Measurements from ENCODE around the gene INTS6. TPM values are rescaled to one million over a fixed set of nuclear protein-coding genes. Genes with fewer than 3 reads are reported as not detected.
A peak's percentile ranks its signal among the peaks of the same experiment; 100 is the strongest.

The INTS6 gene
- total and polyA plus RNA-seq, 11 donors: 7.7 to 30.2 (median 23.4) TPM

GRCh38 chr13:51451134-51451466, 1.7 kb downstream of the INTS6 start:
- peak overlapping the region; percentile 15 to 99 (median 94) for H3K4me3 ChIP-seq
- H3K4me1 ChIP-seq: peaks cover 0 to 43% (median 21%) of the 10 kb centered on the region in 12 donors
- TF ChIP-seq POLR2A (IDR thresholded peaks at IDR 0.05): no peak
- TF ChIP-seq CTCF (IDR thresholded peaks at IDR 0.05): no peak
- intact Hi-C loops (cut with DNase I): loop anchor here (5.0 to 10.0 kb wide), 7 partner anchors 131 to 351 kb away; partner anchors contain the start of genes DHRS12 (in 7 of the 10) and WDFY2 (in 3 of the 10)
- H3K27ac ChIP-seq: peak overlapping the region; percentile 95 to 100 (median 99)
- no peaks in the 10 kb centered on the region for H3K27me3 ChIP-seq
- 1 to 3% (median 2%) methylated on average over 5 of the region's 5 CpGs for WGBS, 4 donors
- DNase-seq (no peak), ATAC-seq (no peak)
- H3K36me3 ChIP-seq: peaks cover 0 to 62% (median 30%) of the 10 kb centered on the region in 9 donors
- peaks cover 0 to 8% (median 2%) of the 10 kb centered on the region in 12 donors for H3K9me3 ChIP-seq

GRCh38 chr13:51449018-51449417, 3.8 kb downstream of the INTS6 start:
- no peak for ATAC-seq
- H3K36me3 ChIP-seq: peaks cover 0 to 47% (median 21%) of the 10 kb centered on the region in 9 donors
- no peak for DNase-seq
- TF ChIP-seq CTCF (IDR thresholded peaks at IDR 0.05) (no peak), POLR2A (IDR thresholded peaks at IDR 0.05) (no peak)
- no peak overlapping the region for H3K4me3 ChIP-seq
- no peaks in the 10 kb centered on the region for H3K27me3 ChIP-seq
- WGBS, 4 donors: 93 to 100% (median 99%) methylated on average over 1 of the region's 1 CpG
- no peak overlapping the region for H3K27ac ChIP-seq
- no peaks in the 10 kb centered on the region for H3K9me3 ChIP-seq
- peaks cover 0 to 29% (median 13%) of the 10 kb centered on the region in 12 donors for H3K4me1 ChIP-seq
- intact Hi-C loops (cut with DNase I): loop anchor here in 3 of 10 donors (5.0 to 10.0 kb wide), 2 partner anchors 283 to 286 kb away; no protein-coding TSS in a partner anchor

GRCh38 chr13:51444922-51445321, 7.9 kb downstream of the INTS6 start:
- Histone ChIP-seq H3K4me3 (no peak overlapping the region), H3K27ac (no peak overlapping the region), H3K4me1 (peaks cover 0 to 16% (median 3%) of the 10 kb centered on the region in 12 donors), H3K9me3 (no peaks in the 10 kb centered on the region), H3K36me3 (peaks cover 0 to 37% (median 12%) of the 10 kb centered on the region in 9 donors), H3K27me3 (no peaks in the 10 kb centered on the region)
- 49 to 66% (median 57%) methylated on average over 1 of the region's 1 CpG for WGBS, 4 donors
- ATAC-seq (peak in 1 of 4 donors; percentile 37), DNase-seq (no peak)
- peak in 8 of 12 donors; percentile 14 to 51 (median 36) for TF ChIP-seq CTCF (IDR thresholded peaks at IDR 0.05)
- TF ChIP-seq POLR2A (IDR thresholded peaks at IDR 0.05): no peak
- intact Hi-C loops (cut with DNase I): loop anchor here in 3 of 10 donors (5.0 to 10.0 kb wide), 2 partner anchors 287 to 290 kb away; no protein-coding TSS in a partner anchor

- Histone ChIP-seq H3K36me3 (peaks cover 0 to 5% (median 0%) of the 10 kb centered on the region in 9 donors), H3K27me3 (no peaks in the 10 kb centered on the region), H3K27ac (no peak overlapping the region), H3K4me3 (no peak overlapping the region), H3K9me3 (no peaks in the 10 kb centered on the region), H3K4me1 (peaks cover 0 to 4% (median 0%) of the 10 kb centered on the region in 12 donors)
- no peak for DNase-seq
- intact Hi-C loops (cut with DNase I): loop anchor here in 2 of 10 donors (10.0 kb wide), 1 partner anchor 294 kb away; no protein-coding TSS in a partner anchor
- WGBS, 4 donors: 90 to 100% (median 95%) methylated on average over 1 of the region's 1 CpG
- TF ChIP-seq CTCF (IDR thresholded peaks at IDR 0.05) (no peak), POLR2A (IDR thresholded peaks at IDR 0.05) (no peak)
- ATAC-seq: no peak
Measured at GRCh38 chr13:51440381-51440780, 12.5 kb downstream of the INTS6 start.
